Stimulated activated CD4-positive, alpha-beta T cell treated with anti-CD3 and anti-CD28 coated beads, Interleukin-12 subunit alpha, Interleukin-12 subunit beta, amount 100 ng/mL, for 48 hours (primary cell): ENCODE results near the gene LPP.

Source experiments
- DNase-seq, 3 donors: peaks; one replicate each; pipeline ENCODE4 v3.0.0-alpha.2; 2020; ENCODE audit warnings: low read depth in 2 of 3, low spot score in 1 of 3

The LPP gene

GRCh38 chr3:188244395-188244861 is 90.5 kb downstream of the LPP start:
- no peak for DNase-seq

GRCh38 chr3:188246905-188247304 is 92.9 kb downstream of the LPP start:
- no peak for DNase-seq

- no peak for DNase-seq
These were observed 94.1 kb downstream of the LPP start for GRCh38 chr3:188248036-188248561.

- no peak for DNase-seq
These were observed 99.3 kb downstream of the LPP start for GRCh38 chr3:188253123-188253793.

DNA sequence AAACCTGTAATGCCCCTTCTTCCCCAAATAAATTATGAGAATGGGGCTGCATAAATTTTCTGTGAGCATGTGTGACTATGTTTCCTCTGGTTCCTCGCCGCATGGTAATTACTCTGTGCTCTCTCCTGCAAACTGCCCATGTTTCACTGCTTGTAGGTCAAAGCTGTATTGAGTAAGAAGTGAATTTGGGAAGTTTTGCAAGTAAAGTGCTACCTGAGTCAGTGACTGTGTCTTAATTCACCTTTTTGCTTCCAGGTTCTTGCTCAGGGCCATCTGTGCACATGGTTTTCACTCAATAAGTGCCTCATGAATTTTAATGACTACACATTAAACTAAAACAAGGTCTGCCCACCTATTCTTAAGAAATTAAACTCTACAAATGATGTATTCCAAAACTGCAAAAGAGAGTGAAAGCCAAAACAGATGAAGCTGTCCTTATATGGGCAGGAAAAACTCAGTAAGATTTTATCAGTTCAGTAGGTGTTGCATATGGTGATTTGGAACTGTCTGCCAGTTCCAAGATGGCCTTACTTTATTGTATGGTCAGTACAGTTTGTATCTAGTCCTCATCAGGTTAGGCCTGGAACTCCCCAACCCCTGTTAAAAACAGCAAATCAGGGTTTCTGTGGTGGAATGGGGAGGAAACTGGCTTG is 100.0 kb downstream of the LPP start:
- peak in 1 of 3 donors; percentile 26 for DNase-seq

- no peak for DNase-seq
These were observed 100.6 kb downstream of the LPP start for GRCh38 chr3:188254520-188255070.

- DNase-seq: no peak
These were observed 101.2 kb downstream of the LPP start for GRCh38 chr3:188255190-188255589.

GRCh38 chr3:188256758-188257157 is 102.8 kb downstream of the LPP start:
- DNase-seq: no peak

- no peak for DNase-seq
These were observed 103.5 kb downstream of the LPP start for GRCh38 chr3:188257384-188258026.

DNA sequence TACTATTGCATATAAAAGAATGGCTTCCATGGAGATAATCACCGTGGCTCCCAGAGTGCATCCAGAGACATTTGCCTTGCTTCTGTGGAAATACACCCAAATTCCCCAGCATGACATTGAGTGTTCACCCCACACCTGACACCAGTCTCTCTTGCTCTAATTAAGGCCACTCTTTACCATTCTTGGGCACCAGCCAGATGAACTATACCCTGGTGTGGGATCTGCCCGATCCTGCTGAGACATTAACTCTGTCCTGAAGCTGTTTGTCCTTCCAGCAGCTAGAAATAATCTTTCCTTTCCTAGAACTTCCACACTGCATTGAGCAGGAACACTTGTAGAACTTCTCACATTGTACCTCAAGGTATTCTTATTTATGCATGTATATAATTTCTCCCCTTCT is 105.2 kb downstream of the LPP start:
- DNase-seq: no peak

GRCh38 chr3:188259596-188259995 is 105.6 kb downstream of the LPP start:
- DNase-seq: no peak

GRCh38 chr3:188261011-188261410 is 107.1 kb downstream of the LPP start:
- DNase-seq: no peak

GRCh38 chr3:188262488-188262887 is 108.5 kb downstream of the LPP start:
- DNase-seq: no peak

DNA sequence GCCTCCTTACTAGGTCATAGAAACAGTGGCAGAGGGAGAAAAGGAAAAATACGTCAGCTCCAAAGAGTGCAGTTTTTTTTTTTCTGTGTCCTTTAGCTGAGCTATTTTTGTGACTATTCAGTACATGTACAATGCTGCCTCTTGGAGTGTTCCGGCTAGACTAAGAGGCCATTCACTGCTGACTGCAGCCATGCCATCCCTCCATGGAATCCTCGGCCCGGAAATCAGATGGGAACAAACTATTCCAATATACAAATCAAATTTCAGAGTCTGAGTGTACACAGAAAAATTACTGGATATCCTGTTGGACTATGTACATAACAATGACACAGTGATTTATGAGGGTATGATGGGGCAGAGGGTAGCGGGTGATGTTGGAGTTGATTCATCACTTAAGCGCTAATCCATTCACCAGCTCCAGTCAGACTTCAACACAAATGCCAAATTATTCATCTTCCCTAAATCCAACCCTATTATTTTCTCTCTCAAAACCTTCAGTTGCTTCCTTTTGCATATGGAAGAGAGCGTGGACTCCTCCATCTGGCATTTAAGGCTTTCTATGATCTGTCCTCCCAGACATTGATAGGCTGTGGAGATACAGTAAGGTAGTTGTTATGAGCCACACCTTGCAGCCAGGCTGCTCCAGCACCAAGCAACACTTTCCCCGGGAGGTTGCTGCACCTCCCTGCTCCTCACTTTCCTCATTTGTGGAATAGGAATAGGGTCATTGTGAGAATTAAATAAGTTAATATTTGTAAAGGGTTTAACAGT is 109.1 kb downstream of the LPP start:
- DNase-seq: no peak

GRCh38 chr3:188264226-188265207 is 110.6 kb downstream of the LPP start:
- DNase-seq: no peak

GRCh38 chr3:188266562-188267274 is 112.8 kb downstream of the LPP start:
- no peak for DNase-seq

DNA sequence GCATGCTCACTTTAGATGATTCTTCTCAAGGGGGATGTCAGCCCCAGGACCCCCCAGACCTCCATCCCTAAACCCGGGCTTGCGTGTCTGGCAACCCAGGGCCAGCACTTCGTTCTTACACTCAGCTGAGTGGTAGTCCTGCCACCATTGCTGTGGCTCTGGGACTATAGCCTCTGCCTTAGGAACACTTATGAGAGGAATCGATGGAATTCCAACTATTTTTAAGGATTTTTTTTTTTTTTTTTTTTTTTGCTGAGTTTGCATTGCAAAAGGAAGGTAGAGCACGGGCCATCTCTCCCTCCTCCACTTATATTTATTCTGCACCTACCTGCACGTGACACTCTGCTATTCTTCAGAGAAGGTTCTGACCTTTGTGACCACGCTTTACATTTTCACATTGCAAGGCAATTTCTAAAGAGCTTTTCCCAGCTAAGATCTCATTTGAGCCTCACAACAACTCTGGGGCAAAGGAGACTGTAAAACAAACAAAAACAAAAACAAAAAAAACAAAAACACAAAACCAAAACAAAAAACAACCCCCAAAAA is 113.9 kb downstream of the LPP start:
- no peak for DNase-seq

DNA sequence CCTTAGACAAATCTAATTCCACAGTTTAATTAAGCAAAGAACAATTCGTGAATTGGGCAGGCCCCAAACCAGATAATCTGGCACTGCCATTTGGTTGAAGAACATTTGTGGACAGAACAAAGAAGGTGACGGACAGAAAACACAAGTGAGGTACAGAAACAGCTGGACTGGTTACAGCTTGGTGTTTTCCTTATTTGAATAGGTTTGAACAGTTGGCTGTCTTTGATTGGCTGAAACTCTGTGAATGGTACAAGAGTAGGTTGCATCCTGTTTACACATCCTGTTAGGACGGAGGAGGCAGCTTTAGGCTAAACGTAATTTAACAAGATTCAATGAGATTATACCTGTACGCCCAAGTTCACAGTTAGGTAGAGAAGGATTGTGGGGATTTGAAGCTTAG is 114.4 kb downstream of the LPP start:
- DNase-seq: no peak

DNA sequence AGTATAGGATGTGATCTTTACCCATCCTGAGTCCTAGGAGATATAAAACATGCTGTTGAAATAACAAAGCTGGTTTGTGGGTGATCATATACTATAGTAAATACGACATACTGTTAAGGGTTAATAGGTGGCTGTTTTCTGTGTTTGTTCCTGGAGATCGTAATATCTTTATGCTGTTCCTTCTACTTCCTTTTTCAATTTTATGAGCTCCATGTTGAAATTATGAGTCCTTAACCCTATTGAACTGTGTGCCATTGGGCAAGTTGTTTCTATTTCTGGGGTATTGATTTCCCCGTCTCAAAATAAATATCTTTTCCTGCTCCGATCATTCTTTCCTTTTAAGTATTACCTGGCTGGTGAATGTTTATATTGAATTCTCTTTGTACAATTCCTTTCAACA is 115.1 kb downstream of the LPP start:
- no peak for DNase-seq
